GF-D8 (cell line): ENCODE measurements around the gene ATRNL1.
"Not testable (repeated sequence)": the region's sequence is repeated elsewhere in the genome, so short reads cannot be mapped to it uniquely, and the experiment has no call there.

Experiments used
- DNase-seq: peaks from one replicate; lab custom pipeline; 2025; lab: John Stamatoyannopoulos, UW

The ATRNL1 gene

DNA sequence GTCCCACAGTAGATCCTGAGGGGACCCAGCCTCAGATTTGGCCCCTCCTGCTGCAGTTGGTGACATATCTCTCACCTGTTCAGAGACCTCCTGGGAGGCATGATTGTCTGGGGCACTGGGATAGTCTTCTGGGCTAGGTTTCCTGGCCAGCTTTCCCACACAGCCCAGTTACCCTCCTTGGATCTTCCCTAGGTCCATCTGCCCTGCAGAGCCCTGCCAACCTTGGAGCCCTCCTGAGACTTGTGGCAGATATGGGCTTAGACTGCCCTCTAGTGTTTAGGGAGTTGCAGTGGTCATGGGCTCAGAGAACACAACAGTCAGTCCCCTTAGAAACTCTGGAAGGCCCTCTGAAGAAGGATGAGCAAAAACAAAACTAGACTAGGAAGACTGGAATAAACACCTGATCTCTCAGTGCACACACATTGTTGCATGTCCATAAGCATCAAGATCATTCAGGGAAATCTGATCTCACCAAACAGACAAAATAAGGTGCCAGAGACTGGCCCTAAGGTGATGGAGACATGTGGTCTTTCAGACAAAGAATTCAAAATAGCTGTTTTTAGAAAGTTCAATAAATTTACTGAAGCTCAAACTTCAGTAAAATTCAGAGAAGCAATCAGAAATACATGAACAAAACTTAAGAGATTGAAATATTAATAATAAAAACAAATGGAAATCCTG lies 324.6 kb downstream of the ATRNL1 start:
- no peak for DNase-seq

DNA sequence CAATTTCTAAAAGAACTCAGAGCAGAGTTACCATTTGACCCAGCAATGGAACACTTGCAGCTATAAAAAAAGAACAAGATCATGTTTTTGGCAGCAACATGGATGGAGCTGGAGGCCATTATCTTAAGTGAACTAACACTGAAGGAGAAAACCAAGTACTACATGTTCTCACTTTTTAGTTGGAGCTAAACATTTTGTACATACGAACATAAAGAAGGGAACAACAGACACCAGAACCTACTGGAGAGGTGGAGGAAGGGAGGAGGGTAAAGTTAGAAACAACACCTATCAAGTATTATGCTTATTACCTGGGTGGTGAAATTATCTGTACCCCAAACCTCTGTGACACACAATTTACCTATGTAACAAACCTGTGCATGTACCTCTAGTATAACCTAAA lies 329.5 kb downstream of the ATRNL1 start:
- no peak for DNase-seq

DNA sequence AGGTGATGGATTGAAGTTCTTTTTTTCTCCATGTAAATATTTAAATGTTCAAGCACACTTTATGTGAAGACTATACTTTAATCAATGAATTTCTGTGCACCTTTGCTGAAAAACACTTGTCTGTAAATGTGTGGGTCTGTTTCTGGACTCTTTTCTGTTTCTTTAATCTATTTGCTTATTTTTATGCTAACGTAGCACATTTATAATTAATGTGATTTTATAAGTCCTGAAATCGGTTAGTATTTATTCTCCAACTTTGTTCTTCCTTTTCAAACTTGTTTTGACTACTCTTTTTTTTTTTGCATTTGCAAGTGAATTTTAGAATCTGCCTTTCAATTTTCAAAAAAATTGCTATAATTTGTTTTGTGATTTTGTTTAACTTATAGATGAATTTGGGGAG lies 334.4 kb downstream of the ATRNL1 start:
- DNase-seq, result no peak

DNA sequence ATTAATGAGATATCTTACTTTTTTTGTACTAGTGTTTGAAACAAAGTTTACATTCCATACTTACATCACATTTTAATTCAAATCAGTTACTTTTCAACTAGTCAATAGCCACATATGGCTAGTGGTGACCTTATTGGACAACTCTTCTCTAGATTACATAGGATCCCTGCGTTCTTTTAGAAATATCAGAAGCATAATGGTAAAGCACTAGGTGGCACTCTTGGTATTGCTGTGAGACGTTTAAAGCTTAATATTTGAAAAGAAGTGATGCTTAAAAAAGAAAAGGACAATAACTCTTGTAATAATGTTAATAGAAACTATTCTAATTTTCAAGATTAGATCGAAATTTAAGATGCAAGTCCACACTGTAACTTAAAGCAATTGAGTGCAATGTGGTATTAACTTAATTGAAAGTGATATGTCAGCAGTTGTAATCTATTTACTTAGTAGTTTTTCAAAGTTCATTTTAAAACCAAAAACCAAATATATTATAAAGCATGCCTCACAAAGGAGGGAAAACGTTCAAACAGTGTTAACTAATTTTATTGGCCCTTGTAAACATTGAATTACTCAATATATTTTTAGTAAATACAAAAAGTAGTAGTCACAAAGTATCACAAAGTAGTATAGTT lies 339.1 kb downstream of the ATRNL1 start:
- DNase-seq, result no peak

DNA sequence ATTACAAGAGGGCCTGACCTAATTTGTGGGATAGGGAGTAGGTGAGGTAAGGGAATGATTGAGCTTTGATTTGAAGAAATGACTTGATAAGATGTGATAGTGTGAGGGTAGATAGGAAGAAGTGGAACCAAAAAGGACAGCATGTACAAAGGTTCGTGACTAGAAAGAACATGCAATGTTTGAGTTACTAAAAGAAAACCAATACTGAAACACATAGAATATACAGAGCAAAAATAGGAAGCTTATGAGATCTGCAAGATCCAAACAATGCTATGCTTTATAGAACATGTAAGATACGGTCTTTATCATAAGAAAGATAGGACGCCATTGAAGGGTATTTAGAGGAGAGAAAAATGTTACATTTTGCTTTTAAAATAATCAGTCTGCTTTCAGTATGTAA lies 343.8 kb downstream of the ATRNL1 start:
- no peak for DNase-seq

DNA sequence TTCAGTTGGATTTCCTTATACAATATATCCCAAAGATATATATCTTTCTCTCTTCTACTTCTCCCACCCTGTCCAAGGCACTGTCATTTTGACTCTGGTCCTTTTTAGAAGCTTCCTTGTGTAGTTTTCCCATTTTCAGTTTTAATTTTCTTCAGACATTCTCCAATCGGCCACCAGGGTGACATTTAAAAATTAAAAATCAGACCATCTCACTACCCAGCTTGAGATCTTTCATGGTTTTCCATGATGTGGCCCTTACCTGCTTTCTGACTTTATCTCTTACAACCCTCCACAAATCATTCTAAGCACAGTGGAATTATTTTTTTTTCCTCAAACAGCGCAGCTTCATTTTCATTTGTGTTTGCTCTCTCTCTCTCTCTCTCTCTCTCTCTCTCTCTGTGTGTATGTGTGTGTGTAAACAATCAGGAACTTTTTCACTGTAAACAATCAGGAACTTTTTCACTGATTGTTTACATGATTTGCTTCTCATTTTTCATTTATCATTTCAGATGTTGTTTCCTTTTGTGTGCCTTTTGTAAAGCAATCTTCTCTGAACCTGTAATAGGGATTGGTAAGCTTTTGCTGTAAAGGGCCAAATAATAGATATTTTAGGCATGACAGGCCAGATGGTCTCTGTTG lies 348.9 kb downstream of the ATRNL1 start:
- DNase-seq, result no peak

DNA sequence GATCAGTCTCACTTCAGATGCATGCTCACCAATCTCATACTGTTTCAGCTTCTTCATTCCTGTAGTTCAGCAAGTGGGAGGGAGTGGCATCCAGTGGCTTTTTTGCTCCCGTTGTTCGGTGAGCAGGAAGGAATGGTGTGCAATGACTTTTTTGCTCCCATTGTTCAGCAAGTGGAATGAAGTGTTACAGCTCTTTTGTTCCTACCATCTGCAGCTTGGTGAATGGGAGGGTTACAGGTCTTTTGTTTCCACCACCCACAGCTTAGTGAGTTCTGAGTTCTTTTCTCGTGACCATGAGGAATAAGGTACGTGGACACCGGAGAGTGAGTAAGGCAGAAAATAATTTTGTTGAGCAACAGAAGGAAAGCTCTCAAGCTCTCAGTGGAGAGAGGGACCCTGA lies 363.6 kb downstream of the ATRNL1 start:
- no peak for DNase-seq

DNA sequence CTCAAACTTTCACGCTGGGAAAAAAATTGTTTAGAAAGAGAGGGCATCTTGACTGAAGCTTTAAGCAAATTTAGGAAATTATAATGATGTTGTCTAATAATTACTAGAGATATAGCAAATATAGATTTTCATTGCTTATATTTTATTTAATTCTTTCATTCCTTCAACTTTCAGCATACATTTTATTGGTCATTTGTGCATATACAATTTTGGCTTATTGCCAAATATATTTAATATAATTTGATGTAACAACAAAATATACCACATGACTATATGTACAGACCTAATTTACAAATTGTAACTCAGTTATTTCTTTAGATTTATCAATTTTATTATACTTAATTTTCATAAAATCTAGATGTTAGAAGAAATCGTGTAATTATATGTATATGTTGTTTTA lies 390.1 kb downstream of the ATRNL1 start:
- no peak for DNase-seq

DNA sequence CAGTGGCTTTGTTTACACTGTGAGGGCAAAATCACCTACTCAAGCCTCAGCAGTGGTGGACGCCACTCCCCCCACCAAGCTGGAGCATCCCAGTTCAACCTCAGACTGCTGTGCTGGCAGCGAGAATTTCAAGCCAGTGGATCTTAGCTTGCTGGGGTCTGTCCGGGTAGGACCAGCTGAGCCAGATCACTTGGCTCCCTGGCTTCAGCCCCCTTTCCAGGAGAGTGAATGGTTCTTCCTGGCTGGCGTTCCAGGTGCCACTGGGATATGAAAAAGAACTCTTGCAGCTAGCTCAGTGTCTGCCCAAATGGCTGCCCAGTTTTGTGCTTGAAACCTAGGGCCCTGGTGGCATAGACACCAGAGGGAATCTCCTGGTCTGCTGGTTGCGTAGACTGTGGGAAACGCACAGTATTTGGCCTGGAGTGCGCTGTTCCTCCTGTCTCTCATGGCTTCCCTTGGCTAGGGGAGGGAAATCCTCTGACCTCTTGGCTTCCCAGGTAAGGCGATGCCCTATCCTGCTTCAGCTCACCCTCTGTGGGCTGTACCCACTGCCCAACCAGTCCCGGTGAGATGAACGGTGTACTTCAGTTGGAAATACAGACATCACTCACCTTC lies 398.5 kb downstream of the ATRNL1 start:
- DNase-seq, result no peak

DNA sequence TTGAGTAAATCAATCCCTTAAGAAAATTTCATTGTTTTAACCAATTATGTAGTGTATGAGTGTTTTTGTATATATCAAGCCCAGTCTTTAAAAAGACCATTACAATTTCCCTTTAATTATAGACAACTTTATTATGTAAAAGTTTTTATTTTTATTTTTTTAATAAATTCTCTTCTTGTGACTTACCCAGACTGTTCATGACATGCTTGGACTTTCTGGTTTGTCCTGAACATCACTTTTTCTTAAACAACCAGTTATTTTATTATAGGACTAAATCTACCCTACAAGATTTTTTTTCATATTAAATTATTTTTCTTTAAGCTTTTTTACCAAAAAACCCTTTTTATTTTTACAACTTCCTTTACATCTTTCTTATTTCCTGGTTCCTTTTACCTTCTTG lies 410.4 kb downstream of the ATRNL1 start:
- DNase-seq, result no peak

DNA sequence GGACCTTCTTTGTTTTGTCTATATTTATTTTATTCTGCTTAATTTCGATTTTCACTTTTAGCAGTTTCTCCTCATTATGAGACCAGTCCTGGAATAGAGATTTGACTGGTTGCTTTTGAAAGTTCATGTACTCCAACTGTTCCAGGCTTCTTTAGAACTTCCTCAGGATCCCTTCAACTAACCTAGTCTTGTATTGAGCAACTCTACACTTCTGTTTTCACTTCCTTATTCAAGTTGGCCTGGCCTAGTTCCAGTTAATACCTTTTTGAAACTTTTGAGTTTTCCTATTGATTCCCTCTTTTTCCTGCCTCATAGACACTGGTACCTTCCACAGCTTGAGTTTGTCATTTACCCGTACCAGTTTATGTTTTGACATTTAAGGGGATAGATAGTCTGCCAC lies 421.7 kb downstream of the ATRNL1 start:
- DNase-seq, result peak; percentile 13

DNA sequence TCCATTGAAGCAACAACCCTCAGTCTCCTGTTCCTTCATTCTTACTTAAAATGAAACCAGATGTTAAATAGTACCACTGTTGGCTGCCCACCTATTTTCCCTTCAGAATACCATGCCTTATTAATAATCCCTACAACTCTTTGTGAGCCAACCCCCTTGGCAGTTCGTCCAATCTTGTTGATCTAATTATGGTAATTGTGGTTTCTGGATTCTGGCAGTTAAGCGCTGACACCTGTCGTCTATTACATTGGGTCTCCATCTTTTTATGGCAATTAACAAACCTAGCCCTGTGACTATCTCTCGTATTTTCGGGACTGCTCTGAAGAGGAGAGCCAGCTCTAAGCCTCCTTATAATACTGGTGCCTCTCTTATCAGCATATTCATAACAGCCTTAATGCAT lies 432.0 kb downstream of the ATRNL1 start:
- no peak for DNase-seq

DNA sequence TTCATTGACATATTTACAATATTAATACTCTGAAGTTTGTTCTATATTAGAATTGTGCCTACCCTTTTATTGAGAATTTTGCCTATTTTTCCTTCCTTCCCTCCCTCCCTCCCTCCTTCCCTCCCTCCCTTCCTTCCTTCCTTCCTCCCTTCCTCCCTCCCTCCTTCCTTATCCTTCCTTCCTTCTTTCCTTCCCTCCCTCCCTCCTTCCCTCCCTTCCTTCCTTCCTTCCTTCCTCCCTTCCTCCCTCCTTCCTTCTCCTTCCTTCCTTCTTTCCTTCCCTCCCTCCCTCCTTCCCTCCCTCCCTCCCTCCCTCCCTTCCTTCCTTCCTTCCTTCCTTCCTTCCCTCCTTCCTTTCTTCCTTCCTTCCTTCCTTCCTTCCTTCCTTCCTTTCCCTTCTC lies 434.5 kb downstream of the ATRNL1 start:
- DNase-seq, result not testable (repeated sequence)

DNA sequence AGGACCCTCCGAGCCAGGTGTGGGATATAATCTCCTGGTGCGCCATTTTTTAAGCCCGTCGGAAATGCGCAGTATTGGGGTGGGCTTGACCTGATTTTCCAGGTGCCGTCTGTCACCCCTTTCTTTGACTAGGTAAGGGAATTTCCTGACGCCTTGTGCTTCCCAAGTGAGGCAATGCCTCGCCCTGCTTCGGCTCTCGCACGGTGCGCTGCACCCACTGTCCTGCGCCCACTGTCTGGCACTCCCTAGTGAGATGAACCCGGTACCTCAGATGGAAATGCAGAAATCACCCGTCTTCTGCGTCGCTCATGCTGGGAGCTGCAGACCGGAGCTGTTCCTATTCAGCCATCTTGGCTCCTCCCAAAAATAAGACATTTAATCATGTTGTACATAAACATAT lies 443.2 kb downstream of the ATRNL1 start:
- not testable (repeated sequence) for DNase-seq

DNA sequence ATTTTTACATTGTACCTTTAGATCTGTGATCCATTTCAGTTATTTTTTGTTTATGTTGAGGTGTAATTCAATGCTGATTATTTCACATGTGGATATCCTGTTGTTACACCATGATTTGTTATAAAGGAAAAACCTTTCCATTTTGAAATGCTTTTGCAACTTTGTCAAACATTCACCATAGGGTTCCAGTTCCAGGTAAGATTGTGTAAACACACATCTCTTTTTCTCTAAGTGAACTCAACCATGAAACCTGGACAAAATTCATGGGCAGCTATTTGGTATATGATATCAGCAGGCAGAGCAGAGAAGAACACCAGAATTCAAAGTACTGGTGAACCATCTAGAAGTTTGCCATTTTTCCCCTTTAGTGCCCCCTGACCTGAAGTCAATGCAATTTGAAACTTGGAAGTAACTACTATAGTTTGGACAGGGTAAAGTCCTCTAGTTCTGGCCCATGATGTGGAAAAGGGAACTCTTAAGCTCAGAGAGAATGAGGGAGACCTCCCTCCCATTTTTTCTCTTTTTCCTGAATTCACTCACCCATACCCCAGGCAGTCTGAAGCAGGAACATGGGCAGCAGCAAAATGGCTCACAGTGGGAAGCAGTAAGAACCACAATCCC lies 446.1 kb downstream of the ATRNL1 start:
- DNase-seq, result no peak

DNA sequence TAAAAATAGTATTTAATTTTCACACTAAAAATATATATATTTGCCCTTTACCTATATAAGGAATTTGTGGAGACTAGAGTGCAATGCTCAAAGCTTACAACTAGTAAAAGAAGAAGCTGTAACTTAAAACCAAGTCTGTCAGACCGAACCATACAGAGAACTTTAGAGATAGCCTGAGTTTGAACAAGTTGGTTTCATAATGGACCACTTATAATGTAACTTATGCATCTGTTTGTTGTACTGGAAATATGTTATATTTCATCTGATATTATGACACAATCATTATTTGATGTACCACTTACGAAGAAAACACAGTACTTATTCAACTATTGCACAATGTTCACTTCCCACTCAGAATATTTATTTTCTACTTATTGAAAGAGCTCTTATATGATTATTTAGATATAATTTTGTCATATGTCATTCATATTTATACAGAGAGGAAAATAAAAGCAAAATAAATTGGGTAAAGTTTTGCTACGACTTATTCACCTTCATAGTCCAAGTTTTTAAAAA lies 462.8 kb downstream of the ATRNL1 start:
- no peak for DNase-seq

DNA sequence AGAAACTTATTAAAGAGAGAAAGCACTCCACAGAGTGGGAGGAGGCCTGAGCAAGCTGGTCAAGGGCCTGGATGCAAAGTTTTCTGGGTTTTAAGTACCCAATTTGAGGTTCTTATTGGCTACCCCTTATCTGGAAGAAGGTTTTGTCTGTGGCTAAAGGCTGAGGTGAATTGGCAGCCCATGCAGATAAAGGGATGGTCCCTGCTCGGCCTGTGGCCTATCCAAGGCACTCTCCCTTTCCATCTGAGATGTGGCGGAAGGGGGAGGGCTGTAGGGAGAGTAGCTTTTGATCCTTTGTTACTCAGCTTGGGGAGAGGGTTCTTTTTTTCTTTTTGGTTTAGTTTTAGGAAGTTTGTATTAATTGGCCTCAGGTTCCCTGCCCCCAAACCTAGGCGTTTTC lies 465.1 kb downstream of the ATRNL1 start:
- no peak for DNase-seq

DNA sequence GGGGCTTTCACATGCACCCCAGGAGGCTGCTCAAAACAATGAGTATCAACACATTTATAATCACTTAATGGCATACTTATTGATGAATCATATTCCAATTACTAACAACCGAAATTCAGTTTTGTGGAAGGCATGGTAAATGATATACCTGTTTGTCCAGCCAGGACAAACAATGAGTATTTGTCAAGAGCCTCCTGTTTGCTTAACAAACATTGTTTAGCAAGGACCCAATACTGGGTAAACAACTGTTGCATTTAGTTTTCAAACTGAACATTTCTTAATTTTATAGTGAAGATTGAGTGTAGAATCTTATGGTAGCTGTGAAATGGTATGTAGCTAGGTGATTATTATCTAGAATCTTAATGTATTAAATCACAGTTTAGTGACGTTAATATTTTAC lies 473.7 kb downstream of the ATRNL1 start:
- DNase-seq, result no peak

DNA sequence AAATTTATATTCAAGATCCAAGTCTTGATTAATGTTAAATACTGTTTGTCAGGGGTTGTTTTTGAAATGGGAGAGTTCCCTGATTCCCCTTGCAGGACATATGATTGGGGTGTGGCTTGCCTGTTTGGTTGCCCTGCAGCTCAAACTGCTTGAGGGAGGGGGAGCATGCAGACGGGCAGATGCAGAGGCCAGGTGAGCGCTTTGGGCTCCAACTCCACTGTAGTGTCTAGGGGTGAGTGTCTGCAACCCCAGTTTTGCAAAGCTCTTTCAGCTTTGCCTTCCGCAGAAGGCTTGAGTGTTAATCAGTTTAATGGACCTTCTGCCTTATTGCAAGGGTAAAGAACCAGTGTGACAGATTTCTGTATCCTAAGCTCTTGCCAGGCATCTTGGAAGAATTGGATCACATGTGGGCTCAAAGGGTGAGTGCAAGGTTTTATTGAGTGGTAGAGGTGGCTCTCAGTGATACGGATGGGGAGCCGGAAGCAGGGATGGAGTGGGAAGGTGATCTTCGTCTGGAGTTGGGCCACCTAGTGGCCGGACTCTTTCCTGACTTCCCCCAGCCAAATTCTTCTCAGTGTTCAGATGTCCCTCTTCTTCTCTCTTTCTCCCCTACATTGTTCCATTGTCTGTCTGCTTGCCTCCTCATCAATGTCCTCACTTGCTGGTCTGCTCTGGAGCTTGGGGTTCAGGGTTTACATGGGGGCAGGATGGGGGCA lies 479.7 kb downstream of the ATRNL1 start:
- no peak for DNase-seq

DNA sequence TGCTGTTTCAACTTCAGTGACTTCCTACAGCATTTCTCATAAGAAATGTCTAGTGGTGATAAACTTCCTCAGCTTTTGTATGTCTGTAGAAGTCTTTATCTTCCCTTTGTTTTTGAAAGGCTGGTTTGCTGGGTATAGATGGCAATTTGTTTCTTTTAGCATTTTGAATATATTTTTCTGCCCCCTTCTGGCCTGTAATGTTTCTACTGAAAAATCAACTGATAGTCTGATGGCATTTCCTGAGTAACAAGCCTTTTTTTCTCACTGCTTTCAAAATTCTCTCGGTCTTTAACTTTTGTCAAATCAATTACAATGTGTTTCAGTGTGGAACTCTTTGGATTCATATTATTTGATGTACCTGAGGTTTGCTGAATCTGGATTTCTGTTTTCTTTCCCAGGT lies 487.1 kb downstream of the ATRNL1 start:
- DNase-seq, result no peak

DNA sequence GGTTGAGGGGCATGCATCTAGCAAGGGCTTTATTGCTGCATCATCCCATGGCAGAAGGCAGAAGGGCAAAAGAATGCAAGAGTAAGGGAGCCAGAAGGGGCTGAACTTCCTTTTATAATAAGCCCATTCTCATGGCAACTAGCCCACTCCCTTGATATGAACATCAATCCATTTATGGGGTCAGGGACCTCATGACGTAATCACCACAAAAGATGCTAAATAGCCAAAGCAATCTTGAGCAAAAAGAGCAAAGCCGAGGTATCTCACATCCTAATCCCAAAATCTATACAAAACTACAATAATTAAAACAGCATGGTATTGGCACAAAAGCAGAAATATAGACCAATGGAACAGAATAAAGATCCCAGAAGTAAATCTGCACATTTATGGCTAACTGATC lies 499.9 kb downstream of the ATRNL1 start:
- no peak for DNase-seq

DNA sequence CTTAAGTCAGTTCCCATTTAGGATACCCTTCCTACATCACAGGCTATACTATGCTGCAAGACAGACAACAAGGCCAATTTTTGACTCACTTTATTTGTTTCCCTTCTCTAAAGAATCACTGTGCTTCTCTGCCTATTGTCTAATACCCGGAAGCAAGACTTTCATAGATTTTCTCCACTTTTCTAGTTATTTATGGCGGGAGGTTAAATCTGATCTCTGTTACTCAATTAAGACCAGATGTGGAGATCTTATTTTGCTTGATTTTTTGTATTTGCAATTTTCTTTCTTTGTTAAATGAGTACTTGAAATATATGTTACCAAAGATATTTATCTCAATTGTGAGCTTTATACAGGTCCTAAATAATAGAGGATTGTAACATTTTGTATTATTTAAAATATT lies 511.5 kb downstream of the ATRNL1 start:
- DNase-seq, result no peak
